Measurements from ENCODE around the gene B3GNT2. TPM values are rescaled to one million over a fixed set of nuclear protein-coding genes. Genes with fewer than 3 reads are reported as not detected.

The B3GNT2 gene
- total and polyA plus RNA-seq, 10 donors = 6.5 to 40.3 (median 25.4) TPM

- WGBS, 5 donors = 92 to 94% (median 93%) methylated on average over 9 to 10 of the region's 10 CpGs
- H3K27me3 ChIP-seq (replicated peaks in 1 of 7) = no peaks in the 10 kb centered on the region
- no peak overlapping the region for H3K27ac ChIP-seq
- H3K9me3 ChIP-seq = peaks cover 0 to 13% (median 8%) of the 10 kb centered on the region in 8 donors
- H3K36me3 ChIP-seq = peaks cover 0 to 10% (median 0%) of the 10 kb centered on the region in 6 donors
- no peak for DNase-seq
- no peak for TF ChIP-seq CTCF (IDR thresholded peaks at IDR 0.05 in 8 of 11, conservative IDR thresholded peaks at IDR 0.05 in 3 of 11)
- no peak for TF ChIP-seq POLR2A (IDR thresholded peaks at IDR 0.05)
- TF ChIP-seq POLR2AphosphoS5 (IDR thresholded peaks at IDR 0.05) = no peak
- intact Hi-C loops (cut with DNase I; ENCODE audit: low total_unique reads) = no loop called here
- peaks cover 11 to 95% (median 64%) of the 10 kb centered on the region in 6 donors for H3K4me1 ChIP-seq
- H3K4me3 ChIP-seq = no peak overlapping the region
Observed at GRCh38 chr2:62207491-62207890, 11.6 kb downstream of the B3GNT2 start.

GRCh38 chr2:62208074-62208757, 12.3 kb downstream of the B3GNT2 start:
- Histone ChIP-seq H3K36me3 (peaks cover 0 to 14% (median 0%) of the 10 kb centered on the region in 6 donors), H3K27me3 (replicated peaks in 1 of 7) (no peaks in the 10 kb centered on the region), H3K9me3 (peaks cover 0 to 13% (median 8%) of the 10 kb centered on the region in 8 donors), H3K4me3 (no peak overlapping the region), H3K27ac (peak overlapping the region in 1 of 8 donors; percentile 40), H3K4me1 (peaks cover 6 to 95% (median 64%) of the 10 kb centered on the region in 6 donors)
- DNase-seq = no peak
- intact Hi-C loops (cut with DNase I; ENCODE audit: low total_unique reads) = no loop called here
- 69 to 89% (median 75%) methylated on average over 4 of the region's 4 CpGs for WGBS, 5 donors
- TF ChIP-seq POLR2AphosphoS5 (IDR thresholded peaks at IDR 0.05) = no peak
- TF ChIP-seq POLR2A (IDR thresholded peaks at IDR 0.05) = no peak
- no peak for TF ChIP-seq CTCF (IDR thresholded peaks at IDR 0.05 in 8 of 11, conservative IDR thresholded peaks at IDR 0.05 in 3 of 11)

GRCh38 chr2:62208758-62209114, 12.8 kb downstream of the B3GNT2 start:
- TF ChIP-seq POLR2A (IDR thresholded peaks at IDR 0.05) = no peak
- H3K9me3 ChIP-seq = peaks cover 0 to 13% (median 8%) of the 10 kb centered on the region in 8 donors
- intact Hi-C loops (cut with DNase I; ENCODE audit: low total_unique reads) = no loop called here
- no peak overlapping the region for H3K4me3 ChIP-seq
- H3K27ac ChIP-seq = peak overlapping the region in 2 of 8 donors; percentile 5 to 40
- WGBS, 5 donors = 74 to 81% (median 78%) methylated on average over 5 of the region's 5 CpGs
- H3K4me1 ChIP-seq = peaks cover 6 to 95% (median 63%) of the 10 kb centered on the region in 6 donors
- H3K36me3 ChIP-seq = peaks cover 0 to 16% (median 0%) of the 10 kb centered on the region in 6 donors
- DNase-seq = no peak
- H3K27me3 ChIP-seq (replicated peaks in 1 of 7) = no peaks in the 10 kb centered on the region

- Histone ChIP-seq H3K27me3 (replicated peaks in 1 of 7) (no peaks in the 10 kb centered on the region), H3K27ac (peak overlapping the region in 2 of 8 donors; percentile 5 to 40), H3K9me3 (peaks cover 0 to 13% (median 8%) of the 10 kb centered on the region in 8 donors), H3K4me3 (no peak overlapping the region), H3K36me3 (peaks cover 0 to 16% (median 0%) of the 10 kb centered on the region in 6 donors), H3K4me1 (peaks cover 12 to 95% (median 63%) of the 10 kb centered on the region in 6 donors)
- DNase-seq = no peak
- TF ChIP-seq CTCF (IDR thresholded peaks at IDR 0.05 in 8 of 11, conservative IDR thresholded peaks at IDR 0.05 in 3 of 11) (no peak), POLR2AphosphoS5 (IDR thresholded peaks at IDR 0.05) (no peak), POLR2A (IDR thresholded peaks at IDR 0.05) (no peak)
- intact Hi-C loops (cut with DNase I; ENCODE audit: low total_unique reads) = no loop called here
- 81 to 84% (median 83%) methylated on average over 7 to 8 of the region's 8 CpGs for WGBS, 5 donors
Observed at GRCh38 chr2:62209427-62209991, 13.6 kb downstream of the B3GNT2 start.

All from spleen (tissue), 11 donors.